Tibial artery (tissue), 4 donors: ENCODE measurements around the gene ABHD16B.

Experiments
- DNase-seq, 2 donors: peaks; one replicate each; pipeline ENCODE4 v3.0.0-alpha.2; 2019
- H3K27ac ChIP-seq, 2 donors: fragments of 200-600 bp; sonication (generic) in 1 of 2; 1 replicate in 1 of 2; 2 replicates in 1 of 2; pipeline ENCODE4 v1.5.1; 2018 to 2019; ENCODE audit warnings: mild to moderate bottlenecking in 1 of 2
- H3K27me3 ChIP-seq, 2 donors: fragments of 200-600 bp; sonication (generic) in 1 of 2; one replicate each; pipeline versions ENCODE4 v1.5.1 to v1.6.0; 2016 to 2019
- H3K36me3 ChIP-seq, 3 donors: fragments of 200-600 bp; sonication (generic) in 2 of 3; one replicate each; pipeline ENCODE4 v1.5.1; 2016 to 2019; ENCODE audit warnings: mild to moderate bottlenecking in 2 of 3
- H3K4me1 ChIP-seq, 4 donors: fragments of 200-600 bp; sonication (generic) in 2 of 4; 1 replicate in 3 of 4; 2 replicates in 1 of 4; pipeline ENCODE4 v1.5.1; 2016 to 2019
- H3K4me3 ChIP-seq, 2 donors: fragments of 200-600 bp; sonication (generic) in 1 of 2; 1 replicate in 1 of 2; 2 replicates in 1 of 2; pipeline ENCODE4 v1.5.1; 2018 to 2019; ENCODE audit warnings: mild to moderate bottlenecking in 2 of 2
- H3K9me3 ChIP-seq, 3 donors: fragments of 200-600 bp; sonication (generic) in 1 of 3; one replicate each; pipeline ENCODE4 v1.5.1; 2016 to 2019
- CTCF ChIP-seq, 2 experiments: fragments of 200-600 bp in 1 of 2; fragments of 450-650 bp in 1 of 2; IDR thresholded peaks; one replicate each; pipeline ENCODE4 v1.5.1; 2017 to 2019; ENCODE audit warnings: antibody characterized with exemption in 2 of 2, mild to moderate bottlenecking in 1 of 2, moderate library complexity in 1 of 2
- intact Hi-C: fragments of 100-400 bp; cut with DNase I; formaldehyde crosslinking; loops from one replicate; pipeline ENCODE4 v1.15.0; 2023; ENCODE audit warnings: low total_unique reads

Gene ABHD16B

GRCh38 chr20:63900413-63900812 is 39.1 kb downstream of the ABHD16B start:
- Histone ChIP-seq H3K4me1 (peaks cover 0 to 26% (median 17%) of the 10 kb centered on the region in 4 donors), H3K27me3 (no peaks in the 10 kb centered on the region), H3K36me3 (no peaks in the 10 kb centered on the region), H3K27ac (no peak overlapping the region), H3K4me3 (no peak overlapping the region), H3K9me3 (no peaks in the 10 kb centered on the region)
- DNase-seq, result no peak
- TF ChIP-seq CTCF (IDR thresholded peaks at IDR 0.05), result no peak
- intact Hi-C loops, result no loop called here

GRCh38 chr20:63903796-63904561 is 42.7 kb downstream of the ABHD16B start:
- H3K27me3 ChIP-seq, result no peaks in the 10 kb centered on the region
- H3K4me1 ChIP-seq, result peaks cover 0 to 3% (median 0%) of the 10 kb centered on the region in 4 donors
- H3K27ac ChIP-seq, result no peak overlapping the region
- TF ChIP-seq CTCF (IDR thresholded peaks at IDR 0.05), result no peak
- no peaks in the 10 kb centered on the region for H3K36me3 ChIP-seq
- no peak overlapping the region for H3K4me3 ChIP-seq
- intact Hi-C loops, result no loop called here
- no peaks in the 10 kb centered on the region for H3K9me3 ChIP-seq
- DNase-seq, result no peak

GRCh38 chr20:63908008-63908682 is 46.8 kb downstream of the ABHD16B start:
- Histone ChIP-seq H3K4me3 (no peak overlapping the region), H3K27me3 (no peaks in the 10 kb centered on the region), H3K27ac (no peak overlapping the region), H3K9me3 (no peaks in the 10 kb centered on the region), H3K4me1 (peaks cover 0 to 9% (median 1%) of the 10 kb centered on the region in 4 donors), H3K36me3 (no peaks in the 10 kb centered on the region)
- no peak for DNase-seq
- TF ChIP-seq CTCF (IDR thresholded peaks at IDR 0.05), result no peak
- intact Hi-C loops, result no loop called here

GRCh38 chr20:63911176-63911575 is 49.9 kb downstream of the ABHD16B start:
- Histone ChIP-seq H3K36me3 (no peaks in the 10 kb centered on the region), H3K27ac (no peak overlapping the region), H3K27me3 (no peaks in the 10 kb centered on the region), H3K9me3 (no peaks in the 10 kb centered on the region), H3K4me1 (peaks cover 0 to 9% (median 1%) of the 10 kb centered on the region in 4 donors), H3K4me3 (no peak overlapping the region)
- intact Hi-C loops, result no loop called here
- no peak for TF ChIP-seq CTCF (IDR thresholded peaks at IDR 0.05)
- DNase-seq, result no peak
